Right renal pelvis (tissue), 4 donors: ENCODE results near the gene LIPK. TPM values are rescaled to one million over a fixed set of nuclear protein-coding genes. Genes with fewer than 3 reads are reported as not detected.
"Not testable (repeated sequence)": the region's sequence is repeated elsewhere in the genome, so short reads cannot be mapped to it uniquely, and the experiment has no call there.

Experiments used
- DNase-seq, 4 donors: peaks; one replicate each; pipeline ENCODE4 v3.0.0-alpha.2; 2013; ENCODE audit warnings: low read depth in 4 of 4, low spot score in 3 of 4, missing footprints in 1 of 4
- polyA plus RNA-seq, 4 donors: library from polyadenylated mRNA; unstranded; fragments of 120-200 nt; gene quantifications; one replicate each; pipeline ENCODE4 v1.2.1, GENCODE V29; 2013; ENCODE audit not compliant: insufficient read length in 4 of 4

LIPK gene
- polyA plus RNA-seq, 4 donors: not detected

GRCh38 chr10:88715517-88715916 is 9.5 kb downstream of the LIPK start:
- DNase-seq: no peak

GRCh38 chr10:88721392-88721791 is 15.3 kb downstream of the LIPK start:
- DNase-seq: no peak

GRCh38 chr10:88725798-88726197 is 19.7 kb downstream of the LIPK start:
- DNase-seq: no peak

GRCh38 chr10:88728107-88728763 is 22.2 kb downstream of the LIPK start:
- no peak for DNase-seq

- no peak for DNase-seq
Observed at GRCh38 chr10:88730864-88731263, 24.8 kb downstream of the LIPK start.

GRCh38 chr10:88731296-88731695 is 25.2 kb downstream of the LIPK start:
- no peak for DNase-seq

GRCh38 chr10:88733215-88733614 is 27.2 kb downstream of the LIPK start:
- no peak for DNase-seq

- DNase-seq: no peak
Observed at GRCh38 chr10:88735661-88736060, 29.6 kb downstream of the LIPK start.

- DNase-seq: not testable (repeated sequence)
Observed at GRCh38 chr10:88741921-88742320, 35.9 kb downstream of the LIPK start.

GRCh38 chr10:88742448-88742847 is 36.4 kb downstream of the LIPK start:
- no peak for DNase-seq

- DNase-seq: no peak
Observed at GRCh38 chr10:88744002-88744401, 38.0 kb downstream of the LIPK start.

- DNase-seq: no peak
Observed at GRCh38 chr10:88745633-88746032, 39.6 kb downstream of the LIPK start.

GRCh38 chr10:88754287-88754686 is 48.2 kb downstream of the LIPK start:
- no peak for DNase-seq

GRCh38 chr10:88755753-88756152 is 49.7 kb downstream of the LIPK start:
- no peak for DNase-seq

GRCh38 chr10:88756660-88757059 is 50.6 kb downstream of the LIPK start:
- DNase-seq: no peak

- no peak for DNase-seq
Observed at GRCh38 chr10:88759366-88760101, 53.5 kb downstream of the LIPK start, which contains the start of gene LIPN. Gene LIPN (plus strand): TSS chr10:88760020. CDS start chr10:88761406, 1,386 bp downstream.

- no peak for DNase-seq
Observed at GRCh38 chr10:88762906-88763305, 56.9 kb downstream of the LIPK start.

GRCh38 chr10:88763441-88763840 is 57.4 kb downstream of the LIPK start:
- DNase-seq: peak in 1 of 4 donors; percentile 12

GRCh38 chr10:88764110-88764509 is 58.1 kb downstream of the LIPK start:
- no peak for DNase-seq

- DNase-seq: no peak
Observed at GRCh38 chr10:88765816-88766215, 59.8 kb downstream of the LIPK start.

GRCh38 chr10:88769384-88769783 is 63.3 kb downstream of the LIPK start:
- no peak for DNase-seq

- no peak for DNase-seq
Observed at GRCh38 chr10:88781206-88781605, 75.2 kb downstream of the LIPK start.
